GM10266 (cell line): ENCODE measurements around the gene SRP14.
"Not testable (repeated sequence)": the region's sequence is repeated elsewhere in the genome, so short reads cannot be mapped to it uniquely, and the experiment has no call there.

ENCODE experiments used
- DNase-seq: peaks from one replicate; pipeline ENCODE4 v3.0.0; 2012; ENCODE audit errors: extremely low spot score
- TF ChIP-seq, protein P1 (sequence below): IDR thresholded peaks from 2 replicates; pipeline ENCODE4 v1.5.1; 2012; ENCODE audit warnings: mild to moderate bottlenecking, low read depth; ENCODE audit not compliant: control insufficient read depth, insufficient read depth; ENCODE audit errors: missing control alignments

Gene SRP14

DNA sequence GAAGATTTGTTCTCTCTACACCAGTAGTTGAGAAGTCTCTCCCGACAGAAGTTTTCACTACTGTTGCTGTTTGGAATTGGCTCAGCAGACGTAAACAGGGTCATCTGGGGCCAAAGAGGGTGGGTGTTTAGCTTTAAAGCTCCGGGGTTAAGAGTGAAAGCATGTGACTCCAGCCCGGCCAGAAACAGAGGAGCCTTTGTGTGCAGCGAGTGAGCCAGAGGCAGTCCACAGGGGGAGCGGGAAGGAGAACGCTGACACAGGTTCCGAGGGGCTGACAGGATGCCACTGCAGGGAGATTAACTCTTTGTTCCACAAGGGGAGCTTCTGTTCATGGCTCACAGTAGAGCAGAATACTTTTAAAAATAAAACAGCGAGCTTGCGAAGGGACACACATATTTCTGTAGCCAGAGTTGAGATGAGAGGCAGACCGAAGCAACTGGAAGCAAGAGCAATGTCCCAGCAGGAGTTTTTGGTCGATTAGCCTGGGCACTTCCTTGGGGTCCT is 42.8 kb upstream of the SRP14 start:
- TF ChIP-seq, protein P1, sequence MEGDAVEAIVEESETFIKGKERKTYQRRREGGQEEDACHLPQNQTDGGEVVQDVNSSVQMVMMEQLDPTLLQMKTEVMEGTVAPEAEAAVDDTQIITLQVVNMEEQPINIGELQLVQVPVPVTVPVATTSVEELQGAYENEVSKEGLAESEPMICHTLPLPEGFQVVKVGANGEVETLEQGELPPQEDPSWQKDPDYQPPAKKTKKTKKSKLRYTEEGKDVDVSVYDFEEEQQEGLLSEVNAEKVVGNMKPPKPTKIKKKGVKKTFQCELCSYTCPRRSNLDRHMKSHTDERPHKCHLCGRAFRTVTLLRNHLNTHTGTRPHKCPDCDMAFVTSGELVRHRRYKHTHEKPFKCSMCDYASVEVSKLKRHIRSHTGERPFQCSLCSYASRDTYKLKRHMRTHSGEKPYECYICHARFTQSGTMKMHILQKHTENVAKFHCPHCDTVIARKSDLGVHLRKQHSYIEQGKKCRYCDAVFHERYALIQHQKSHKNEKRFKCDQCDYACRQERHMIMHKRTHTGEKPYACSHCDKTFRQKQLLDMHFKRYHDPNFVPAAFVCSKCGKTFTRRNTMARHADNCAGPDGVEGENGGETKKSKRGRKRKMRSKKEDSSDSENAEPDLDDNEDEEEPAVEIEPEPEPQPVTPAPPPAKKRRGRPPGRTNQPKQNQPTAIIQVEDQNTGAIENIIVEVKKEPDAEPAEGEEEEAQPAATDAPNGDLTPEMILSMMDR, result no peak
- DNase-seq, result no peak

DNA sequence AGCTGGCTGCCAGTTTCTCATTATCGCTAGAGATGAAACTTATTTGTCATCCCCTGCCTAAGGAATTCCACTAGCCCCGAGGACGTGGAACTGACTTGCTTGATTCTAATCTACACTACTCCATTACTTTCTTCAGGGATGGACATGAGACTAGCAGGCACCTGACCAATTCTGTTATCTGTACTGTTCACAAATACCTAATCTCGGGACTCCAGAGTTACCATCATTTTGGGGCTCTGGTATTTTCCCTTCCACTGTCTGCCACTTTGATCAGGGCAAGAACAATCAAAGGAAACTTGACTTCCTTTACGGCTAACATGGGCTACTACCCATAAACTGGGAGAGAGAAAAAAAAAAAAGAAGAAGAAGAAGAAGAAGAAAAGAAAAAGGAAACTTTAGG is 41.9 kb upstream of the SRP14 start:
- no peak for DNase-seq
- TF ChIP-seq, protein P1, result no peak

DNA sequence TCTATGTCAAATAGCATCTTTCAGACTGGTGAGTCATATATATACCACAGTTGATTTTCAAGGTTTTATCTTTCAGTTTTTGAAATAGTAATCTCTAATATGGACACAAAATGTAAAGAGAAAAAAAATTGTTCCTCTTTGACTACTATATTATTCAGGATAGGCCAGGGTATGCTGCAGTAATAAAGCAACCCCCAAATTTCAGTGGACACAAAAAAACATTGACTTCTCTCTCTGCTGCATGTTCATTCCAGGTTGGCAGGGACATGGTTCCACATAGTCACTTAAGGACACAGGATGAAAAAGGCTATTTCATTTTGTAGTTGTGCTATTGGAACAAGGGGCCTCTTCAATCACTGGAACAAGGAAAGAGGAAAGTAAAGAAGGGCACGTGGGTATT is 41.1 kb upstream of the SRP14 start:
- DNase-seq, result no peak
- TF ChIP-seq, protein P1, result no peak

DNA sequence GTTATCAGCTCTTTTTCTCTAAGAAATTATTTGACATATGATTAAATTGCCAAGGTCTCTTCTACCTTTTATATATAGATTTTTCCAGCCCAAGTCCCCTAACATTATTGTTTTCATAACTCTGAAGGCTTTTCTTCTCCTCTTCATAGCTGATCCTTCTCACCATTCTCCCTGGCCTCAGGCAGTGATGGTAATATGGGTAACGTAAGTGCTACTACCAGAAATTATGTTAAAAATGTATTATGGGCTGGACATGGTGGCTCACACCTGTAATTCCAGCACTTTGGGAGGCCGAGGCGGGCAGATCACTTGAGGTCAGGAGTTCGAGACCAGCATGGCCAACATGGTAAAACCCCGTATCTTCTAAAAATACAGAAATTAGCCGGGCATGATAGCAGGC is 40.5 kb upstream of the SRP14 start:
- TF ChIP-seq, protein P1, result no peak
- no peak for DNase-seq

DNA sequence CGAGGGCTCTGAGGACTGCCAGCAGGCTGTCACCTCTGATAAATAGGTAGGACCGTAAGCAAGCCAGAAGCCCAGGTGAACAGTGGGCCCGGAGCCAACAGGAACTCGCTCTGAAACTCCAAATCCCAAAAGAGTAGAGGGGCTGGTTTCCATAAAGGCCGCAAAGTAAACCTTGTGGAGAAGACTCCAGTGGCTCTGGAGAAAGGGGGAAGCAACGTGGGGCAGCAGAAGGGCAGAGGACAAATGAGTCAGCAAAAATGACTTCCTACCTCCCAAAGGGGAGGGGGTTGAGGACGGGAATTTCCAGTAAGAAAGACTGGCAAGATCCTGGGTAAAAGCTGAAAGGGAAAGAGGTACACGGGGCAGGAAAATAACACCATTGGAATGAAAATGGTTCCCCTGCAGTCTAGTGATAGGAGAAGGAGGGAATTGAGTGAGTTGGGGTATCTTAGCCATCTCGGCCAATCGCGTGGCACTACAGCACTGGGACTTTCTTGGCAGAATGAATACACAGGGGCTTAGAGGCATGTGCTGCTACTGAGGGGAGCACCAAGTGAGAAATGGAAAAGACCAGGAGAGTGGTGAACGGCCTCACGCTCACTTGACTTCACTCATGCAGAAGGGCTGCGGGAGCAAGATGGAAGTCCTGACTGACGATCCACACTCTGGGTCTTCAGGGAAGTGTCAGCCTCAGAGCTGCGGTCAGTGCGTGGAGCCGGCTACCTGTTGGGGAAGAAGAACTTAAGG is 36.5 kb upstream of the SRP14 start:
- DNase-seq, result no peak
- TF ChIP-seq, protein P1, result no peak

DNA sequence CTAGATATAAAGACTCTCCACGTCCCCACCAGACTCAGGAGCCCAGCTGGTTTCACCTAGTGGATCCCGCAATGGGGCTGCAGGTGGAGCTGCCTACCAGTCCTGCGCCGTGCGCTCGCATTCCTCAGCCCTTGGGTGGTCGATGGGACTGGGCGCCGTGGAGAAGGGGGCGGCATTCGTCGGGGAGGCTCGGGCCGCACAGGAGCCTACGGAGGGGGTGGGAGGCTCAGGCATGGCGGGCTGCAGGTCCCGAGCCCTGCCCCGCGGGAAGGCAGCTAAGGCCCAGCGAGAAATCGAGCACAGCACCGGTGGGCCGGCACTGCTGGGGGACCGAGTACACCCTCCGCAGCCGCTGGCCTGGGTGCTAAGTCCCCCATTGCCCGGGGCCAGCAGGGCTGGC is 35.7 kb upstream of the SRP14 start:
- DNase-seq, result not testable (repeated sequence)

DNA sequence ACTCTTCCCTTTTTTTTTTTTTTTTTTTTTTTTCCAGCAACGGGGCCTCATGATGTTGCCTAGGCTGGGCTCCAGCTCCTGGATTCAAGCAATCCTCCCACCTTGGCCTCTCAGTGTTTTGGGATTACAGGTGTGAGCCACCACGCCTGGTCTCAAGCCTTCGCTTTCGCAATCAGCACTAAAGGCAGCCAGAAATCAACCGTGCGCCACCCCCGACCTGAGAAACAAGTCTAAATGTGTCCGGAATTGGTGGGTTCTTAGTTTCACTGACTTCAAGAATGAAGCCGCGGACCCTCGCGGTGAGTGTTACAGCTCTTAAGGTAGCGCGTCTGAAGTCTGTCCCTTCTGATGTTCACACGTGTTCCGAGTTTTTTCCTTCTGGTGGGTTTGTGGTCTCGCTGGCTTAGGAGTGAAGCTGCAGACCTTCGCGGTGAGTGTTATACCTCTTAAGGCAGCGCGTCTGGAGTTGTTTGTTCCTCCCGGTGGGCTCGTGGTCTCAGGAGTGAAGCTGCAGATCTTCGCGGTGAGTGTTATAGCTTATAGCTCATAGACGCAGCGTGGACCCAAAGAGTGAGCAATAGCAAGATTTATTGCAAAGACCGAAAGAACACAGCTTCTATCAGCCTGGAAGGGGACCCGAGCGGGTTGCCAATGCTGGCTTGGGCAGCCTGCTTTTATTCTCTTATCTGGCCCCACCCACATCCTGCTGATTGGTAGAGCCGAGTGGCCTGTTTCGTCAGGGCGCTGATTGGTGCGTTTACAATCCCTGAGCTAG is 34.9 kb upstream of the SRP14 start:
- not testable (repeated sequence) for DNase-seq

DNA sequence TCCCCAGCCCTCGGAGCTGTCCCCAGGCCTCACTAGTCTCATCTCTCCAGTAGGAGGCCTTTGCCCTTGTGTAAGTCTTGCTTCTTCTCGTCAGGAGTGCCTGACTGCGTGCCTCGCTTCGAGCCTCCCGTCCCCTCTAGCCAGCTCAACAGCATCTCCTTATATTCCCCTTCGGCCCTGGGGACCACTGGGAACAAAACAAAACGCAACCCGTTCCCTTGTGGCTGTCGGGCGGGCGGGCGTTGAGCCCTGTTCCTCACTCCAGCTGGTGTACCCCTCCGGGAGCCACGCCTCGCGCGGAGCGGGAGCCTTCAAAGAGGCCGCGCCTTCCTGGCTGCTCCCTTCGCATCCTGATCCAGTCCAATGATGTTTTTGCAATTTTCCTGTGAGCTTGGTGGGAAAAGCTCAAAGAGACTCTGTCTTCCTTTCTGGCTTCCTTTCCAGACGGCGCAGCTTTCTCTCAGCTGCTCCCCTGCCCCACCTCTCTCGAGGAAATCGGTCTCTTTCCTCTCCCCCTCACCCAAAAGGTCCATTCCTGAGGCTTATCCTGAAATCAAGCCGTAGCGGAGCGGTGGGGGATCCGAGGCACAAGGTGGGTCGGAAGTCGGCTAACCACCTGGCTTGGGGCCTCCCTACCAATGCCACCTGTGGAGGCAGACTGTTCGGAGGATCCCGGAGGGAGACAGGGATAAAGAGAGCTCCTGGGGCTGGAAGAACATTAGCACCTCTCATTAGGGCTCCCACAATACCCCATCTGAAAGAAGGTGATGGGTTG is 33.4 kb upstream of the SRP14 start:
- DNase-seq, result no peak
- TF ChIP-seq, protein P1, result no peak
